HCT116 (cell line): ENCODE data around the gene ATRAID.

Source experiments
- CTCF ChIP-seq, 3 experiments: fragments of 200-600 bp in 1 of 3; sonication (generic) in 1 of 3; IDR thresholded peaks in 2 of 3; conservative IDR thresholded peaks in 1 of 3; 2 replicates each; pipeline ENCODE4 v1.5.1; 2012 to 2017; ENCODE audit warnings: low read depth in 2 of 3, low read length in 2 of 3, antibody characterized with exemption in 1 of 3, borderline replicate concordance in 1 of 3, control low read depth in 1 of 3, mild to moderate bottlenecking in 1 of 3, mixed read lengths in 1 of 3, mixed run types in 1 of 3, moderate library complexity in 1 of 3; ENCODE audit not compliant: insufficient read depth in 1 of 3
- EZH2phosphoT487 ChIP-seq: fragments of 200-600 bp; IDR thresholded peaks from 2 replicates; pipeline ENCODE4 v1.6.1; 2018; ENCODE audit warnings: antibody characterized with exemption, borderline replicate concordance
- POLR2A ChIP-seq: IDR thresholded peaks from 2 replicates; pipeline ENCODE4 v1.7.0; 2011; ENCODE audit warnings: borderline replicate concordance; ENCODE audit not compliant: insufficient read depth, insufficient read length; ENCODE audit errors: extremely low read depth
- RAD21 ChIP-seq: IDR thresholded peaks from 2 replicates; pipeline ENCODE4 v1.6.1; 2012; ENCODE audit warnings: low read depth, mild to moderate bottlenecking
- REST ChIP-seq: IDR thresholded peaks from 2 replicates; pipeline ENCODE4 v1.6.1; 2012; ENCODE audit warnings: low read depth
- YY1 ChIP-seq: IDR thresholded peaks from 2 replicates; pipeline ENCODE4 v1.6.1; 2011; ENCODE audit warnings: low read length, low read depth, moderate library complexity, mild to moderate bottlenecking; ENCODE audit not compliant: insufficient replicate concordance; ENCODE audit errors: extremely low read depth
- TF ChIP-seq, protein P1 (sequence below): IDR thresholded peaks from 2 replicates; pipeline ENCODE4 v1.6.1; 2012

DNA sequence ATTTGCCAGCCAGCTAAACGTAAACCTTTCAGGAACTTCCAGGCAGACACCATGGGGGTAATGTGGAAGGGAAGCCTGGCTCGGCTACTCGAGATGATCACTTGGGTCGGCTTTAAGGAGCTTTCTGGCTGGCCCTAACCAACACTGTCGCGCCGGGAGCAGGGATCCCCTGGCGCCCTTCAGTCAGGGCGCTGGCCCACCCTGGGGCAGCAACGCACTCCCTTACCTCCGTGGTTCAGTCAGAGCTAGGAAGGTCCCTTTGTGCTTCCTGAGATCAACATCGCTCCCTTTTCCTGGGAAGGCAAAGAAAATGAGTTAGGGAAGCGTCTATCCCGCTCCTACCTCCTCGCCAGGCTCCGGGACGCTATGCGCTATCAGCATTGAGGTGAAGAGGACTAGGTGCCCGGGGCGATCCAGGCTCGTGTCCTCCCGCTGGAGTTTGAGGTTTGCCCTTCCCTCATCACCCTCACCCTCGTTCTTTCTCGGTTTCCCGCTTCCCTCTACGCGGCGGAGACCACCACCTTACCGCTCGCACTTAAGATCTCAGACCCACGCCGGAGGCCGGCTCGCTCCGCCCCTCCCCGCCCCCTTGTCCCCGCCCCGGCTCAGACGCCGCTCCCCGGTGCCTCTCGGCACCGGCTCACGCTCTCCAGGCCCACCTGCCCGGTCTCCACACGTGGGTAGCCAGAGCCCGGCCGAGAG is 449 bp upstream of the ATRAID start:
- TF ChIP-seq POLR2A = no peak
- TF ChIP-seq, protein P1, sequence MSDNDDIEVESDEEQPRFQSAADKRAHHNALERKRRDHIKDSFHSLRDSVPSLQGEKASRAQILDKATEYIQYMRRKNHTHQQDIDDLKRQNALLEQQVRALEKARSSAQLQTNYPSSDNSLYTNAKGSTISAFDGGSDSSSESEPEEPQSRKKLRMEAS = peak; percentile 45; the same call in 1 of the 2 replicates
- no peak for TF ChIP-seq CTCF (IDR thresholded peaks at IDR 0.05 in 2 of 3, conservative IDR thresholded peaks at IDR 0.05 in 1 of 3; ENCODE audit: borderline replicate concordance in 1 of 3, insufficient read depth in 1 of 3, low read depth in 2 of 3, low read length in 2 of 3)
- no peak for TF ChIP-seq REST
- TF ChIP-seq YY1 = no peak
- TF ChIP-seq EZH2phosphoT487 = no peak
- TF ChIP-seq RAD21 = no peak
